ENCODE results near the gene KIF26B.

GRCh38 chr1:245378745-245379144, 224.0 kb downstream of the KIF26B start:
- no peak for TF ChIP-seq CTCF (IDR thresholded peaks at IDR 0.05; ENCODE audit: low read length)
- no peak for TF ChIP-seq EZH2phosphoT487 (IDR thresholded peaks at IDR 0.05; ENCODE audit: low read length)
- TF ChIP-seq EZH2 (optimal IDR thresholded peaks at IDR 0.05; ENCODE audit: low read depth, low read length), result no peak

Data from MM.1S (cell line).